T-helper 1 cell (primary cell): ENCODE measurements around the gene C4orf36.

Experiments used
- DNase-seq, 5 donors: peaks; one replicate each; pipeline ENCODE4 v3.0.0-alpha.2; 2012 to 2020

The C4orf36 gene

GRCh38 chr4:86855572-86855971 is 36.6 kb downstream of the C4orf36 start:
- DNase-seq = no peak

GRCh38 chr4:86853209-86853608 is 39.0 kb downstream of the C4orf36 start:
- no peak for DNase-seq

- DNase-seq = no peak
Observed at GRCh38 chr4:86848732-86849619, 43.2 kb downstream of the C4orf36 start, which contains the start of gene SLC10A6. Gene SLC10A6, minus strand, starts transcription at chr4:86849384. Its CDS starts 269 bp downstream, at chr4:86849115.

GRCh38 chr4:86848136-86848535 is 44.1 kb downstream of the C4orf36 start:
- DNase-seq = no peak

GRCh38 chr4:86847571-86847970 is 44.7 kb downstream of the C4orf36 start:
- DNase-seq = no peak

GRCh38 chr4:86846921-86847320 is 45.3 kb downstream of the C4orf36 start:
- no peak for DNase-seq

- no peak for DNase-seq
Observed at GRCh38 chr4:86845593-86845992, 46.6 kb downstream of the C4orf36 start.

GRCh38 chr4:86841309-86841708 is 50.9 kb downstream of the C4orf36 start:
- DNase-seq = no peak

GRCh38 chr4:86840858-86841257 is 51.4 kb downstream of the C4orf36 start:
- no peak for DNase-seq

GRCh38 chr4:86837691-86838503 is 54.3 kb downstream of the C4orf36 start:
- DNase-seq = no peak

- no peak for DNase-seq
Observed at GRCh38 chr4:86835677-86836076, 56.5 kb downstream of the C4orf36 start.

GRCh38 chr4:86834901-86835300 is 57.3 kb downstream of the C4orf36 start:
- DNase-seq = no peak

- no peak for DNase-seq
Observed at GRCh38 chr4:86833615-86834014, 58.6 kb downstream of the C4orf36 start.

GRCh38 chr4:86831262-86832130 is 60.7 kb downstream of the C4orf36 start:
- DNase-seq = no peak
